Common myeloid progenitor, CD34-positive (primary cell): Measurements from ENCODE around the gene SVOP.

ENCODE experiments used
- CTCF ChIA-PET: fragments of 350-600 bp; sonication (Branson Sonifier 250); formaldehyde crosslinking; loops from one replicate; lab custom pipeline; 2021; ENCODE audit warnings: antibody characterized with exemption; lab: Charles Lee
- POLR2A ChIA-PET: fragments of 350-600 bp; sonication (Branson Sonifier 250); formaldehyde crosslinking; loops from one replicate; lab custom pipeline; 2021; ENCODE audit warnings: antibody characterized with exemption; lab: Charles Lee
- DNase-seq, 3 donors: peaks; one replicate each; pipeline versions ENCODE4 v3.0.0 to v3.0.0-alpha.2; 2013
- H3K27ac ChIP-seq, 2 experiments: 1 replicate in 1 of 2; 2 replicates in 1 of 2; pipeline ENCODE4 v1.7.0; 2013; ENCODE audit warnings: inconsistent platforms in 2 of 2, low read length in 2 of 2, mild to moderate bottlenecking in 2 of 2, low read depth in 1 of 2, moderate library complexity in 1 of 2; ENCODE audit not compliant: severe bottlenecking in 2 of 2, insufficient read depth in 1 of 2, poor library complexity in 1 of 2
- H3K27me3 ChIP-seq, 5 experiments: replicated peaks in 2 of 5; 1 replicate in 3 of 5; 2 replicates in 2 of 5; pipeline versions ENCODE4 v1.6.1 to v1.7.0; 2013; ENCODE audit warnings: low read length in 4 of 5, mild to moderate bottlenecking in 2 of 5, moderate library complexity in 2 of 5, inconsistent platforms in 1 of 5; ENCODE audit not compliant: insufficient read depth in 5 of 5, control insufficient read depth in 4 of 5
- H3K36me3 ChIP-seq, 4 experiments: 1 replicate in 2 of 4; 2 replicates in 2 of 4; pipeline versions ENCODE4 v1.6.1 to v1.7.0; 2013; ENCODE audit warnings: low read length in 3 of 4, control low read depth in 1 of 4, mild to moderate bottlenecking in 1 of 4; ENCODE audit not compliant: control insufficient read depth in 4 of 4, insufficient read depth in 4 of 4
- H3K4me1 ChIP-seq, 4 experiments: 1 replicate in 3 of 4; 2 replicates in 1 of 4; pipeline versions ENCODE4 v1.6.1 to v1.7.1; 2013; ENCODE audit warnings: low read length in 3 of 4, mild to moderate bottlenecking in 3 of 4, control low read depth in 1 of 4, inconsistent platforms in 1 of 4, moderate library complexity in 1 of 4; ENCODE audit not compliant: control insufficient read depth in 4 of 4, insufficient read depth in 4 of 4; ENCODE audit errors: control extremely low read depth in 1 of 4
- H3K4me3 ChIP-seq, 7 experiments: 1 replicate in 4 of 7; 2 replicates in 3 of 7; pipeline versions ENCODE4 v1.5.1 to v1.7.0; 2013; ENCODE audit warnings: mild to moderate bottlenecking in 7 of 7, low read length in 6 of 7, moderate library complexity in 6 of 7, inconsistent platforms in 2 of 7, low read depth in 2 of 7, control low read depth in 1 of 7; ENCODE audit not compliant: insufficient read depth in 4 of 7, control insufficient read depth in 1 of 7; ENCODE audit errors: extremely low read depth in 1 of 7
- H3K9me3 ChIP-seq, 5 experiments: 1 replicate in 4 of 5; 2 replicates in 1 of 5; pipeline versions ENCODE4 v1.6.1 to v1.7.1; 2013; ENCODE audit warnings: low read length in 4 of 5, mild to moderate bottlenecking in 2 of 5, inconsistent platforms in 1 of 5, low read depth in 1 of 5, moderate library complexity in 1 of 5; ENCODE audit not compliant: control insufficient read depth in 4 of 5, insufficient read depth in 2 of 5; ENCODE audit errors: control extremely low read depth in 1 of 5
- WGBS: methylation state at CpG from one replicate; pipeline ENCODE4 v1.1.5; 2013; ENCODE audit not compliant: insufficient coverage; 5-methylcytosine and 5-hydroxymethylcytosine counted together

Gene SVOP

DNA sequence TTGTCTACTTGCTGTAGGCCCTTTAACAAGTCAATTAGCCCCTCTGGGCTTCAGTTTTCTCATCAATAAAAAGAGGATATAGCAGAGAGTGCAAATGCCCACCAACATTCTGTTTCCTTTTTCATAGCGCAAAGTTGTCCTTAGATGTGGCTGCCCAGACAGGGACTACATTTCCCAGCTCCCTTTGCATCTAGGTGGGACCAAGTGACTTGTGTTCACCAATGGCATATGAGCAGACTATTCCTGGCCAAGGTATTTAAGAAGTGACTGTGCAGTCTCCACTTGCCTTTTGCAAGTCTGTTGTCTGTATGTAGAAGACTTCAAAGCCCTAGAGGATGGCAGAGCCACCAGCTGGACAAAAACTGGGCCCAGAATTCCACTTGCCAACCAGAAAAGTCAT lies 81.3 kb downstream of the SVOP start:
- 0% methylated on average over 1 of the region's 1 CpG for WGBS
- no peaks in the 10 kb centered on the region for H3K9me3 ChIP-seq
- H3K27me3 ChIP-seq: no peaks in the 10 kb centered on the region
- H3K4me3 ChIP-seq: no peak overlapping the region
- H3K36me3 ChIP-seq: no peaks in the 10 kb centered on the region
- H3K27ac ChIP-seq: no peak overlapping the region
- ChIA-PET POLR2A (interaction anchor here (1.0 to 1.1 kb wide), 2 partner anchors 23 to 50 kb away, joined by 3 to 4 read pairs; no protein-coding TSS in a partner anchor), CTCF (interaction anchor here (0.8 to 2.2 kb wide), 8 partner anchors 10 to 276 kb away, joined by 3 to 18 read pairs (median 4); no protein-coding TSS in a partner anchor)
- DNase-seq: peak; percentile 62 to 90 (median 85)
- peaks cover 0 to 5% (median 0%) of the 10 kb centered on the region in 4 experiments for H3K4me1 ChIP-seq

DNA sequence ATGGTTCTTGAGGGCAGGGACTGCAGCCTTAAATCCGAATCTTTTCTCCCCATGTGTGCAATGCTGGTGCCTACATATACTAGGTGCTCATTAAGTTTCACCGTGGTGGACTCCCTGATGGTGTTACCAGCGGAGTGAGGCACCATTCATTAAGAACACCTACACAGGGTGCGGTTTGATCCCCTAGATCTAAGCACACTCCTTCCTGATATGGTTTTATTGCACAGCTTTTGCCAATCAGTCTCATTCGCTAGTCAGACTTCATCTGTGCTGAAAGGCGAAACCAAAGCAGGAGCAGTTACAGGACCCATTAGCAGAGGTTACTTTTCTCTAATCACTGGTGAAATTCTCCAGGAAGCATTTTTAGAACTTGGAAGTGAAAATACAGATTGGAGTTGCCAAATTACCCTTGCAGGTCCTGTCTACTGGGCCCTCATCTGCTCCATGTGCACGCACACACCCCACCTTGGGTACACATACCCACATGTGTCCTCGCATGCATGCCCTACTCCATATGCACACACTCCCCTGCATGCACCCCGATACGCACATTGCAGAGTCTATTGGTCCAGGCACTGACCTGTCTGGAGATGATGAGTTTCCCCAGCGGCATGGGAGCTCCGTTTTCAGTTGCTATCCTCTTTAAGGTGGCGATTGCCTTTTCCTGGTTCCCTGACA lies 82.5 kb downstream of the SVOP start:
- DNase-seq: no peak
- ChIA-PET POLR2A (no interaction called here), CTCF (interaction anchor here (1.8 kb wide), 1 partner anchor 13 kb away, joined by 4 read pairs; no protein-coding TSS in a partner anchor)
- no peaks in the 10 kb centered on the region for H3K9me3 ChIP-seq
- no peak overlapping the region for H3K27ac ChIP-seq
- 97% methylated on average over 13 of the region's 13 CpGs for whole genome bisulfite sequencing
- H3K4me1 ChIP-seq: peaks cover 0 to 5% (median 0%) of the 10 kb centered on the region in 4 experiments
- H3K36me3 ChIP-seq: no peaks in the 10 kb centered on the region
- H3K27me3 ChIP-seq: no peaks in the 10 kb centered on the region
- no peak overlapping the region for H3K4me3 ChIP-seq

DNA sequence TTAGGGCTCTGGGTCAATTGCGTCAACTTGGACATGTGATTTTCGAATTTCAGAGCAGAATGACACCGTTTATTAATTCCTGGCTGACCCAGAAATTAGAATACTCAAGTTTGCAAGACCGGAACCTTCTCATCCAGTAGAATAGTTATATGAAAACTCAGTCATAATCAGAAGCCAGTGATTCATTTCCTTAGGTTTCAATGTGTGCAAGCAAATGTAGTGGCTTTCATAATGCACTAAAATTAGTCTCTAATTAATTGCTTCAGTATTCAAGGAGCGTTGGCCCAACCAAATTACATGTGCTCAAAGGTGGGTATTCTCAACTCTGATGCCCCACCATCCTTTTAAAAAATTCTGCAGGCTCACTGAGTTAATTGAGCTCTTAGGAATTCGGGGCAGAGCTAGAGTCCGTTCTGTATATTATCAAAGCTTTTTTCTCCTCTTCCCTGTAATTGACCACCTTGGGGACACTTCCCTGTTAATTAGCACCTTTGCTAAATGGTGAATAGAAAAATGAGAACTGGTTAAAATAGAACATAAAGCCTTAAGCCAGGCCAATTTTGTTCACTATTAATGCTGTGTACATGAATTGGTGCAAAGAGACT lies 85.6 kb downstream of the SVOP start:
- no peaks in the 10 kb centered on the region for H3K36me3 ChIP-seq
- ChIA-PET CTCF (interaction anchor here (0.6 to 1.5 kb wide), 3 partner anchors 7 to 39 kb away, joined by 3 read pairs; no protein-coding TSS in a partner anchor), POLR2A (no interaction called here)
- 94% methylated on average over 4 of the region's 7 CpGs for WGBS
- no peaks in the 10 kb centered on the region for H3K9me3 ChIP-seq
- no peak overlapping the region for H3K27ac ChIP-seq
- no peaks in the 10 kb centered on the region for H3K27me3 ChIP-seq
- H3K4me1 ChIP-seq: peaks cover 0 to 7% (median 2%) of the 10 kb centered on the region in 4 experiments
- H3K4me3 ChIP-seq: no peak overlapping the region
- DNase-seq: no peak

DNA sequence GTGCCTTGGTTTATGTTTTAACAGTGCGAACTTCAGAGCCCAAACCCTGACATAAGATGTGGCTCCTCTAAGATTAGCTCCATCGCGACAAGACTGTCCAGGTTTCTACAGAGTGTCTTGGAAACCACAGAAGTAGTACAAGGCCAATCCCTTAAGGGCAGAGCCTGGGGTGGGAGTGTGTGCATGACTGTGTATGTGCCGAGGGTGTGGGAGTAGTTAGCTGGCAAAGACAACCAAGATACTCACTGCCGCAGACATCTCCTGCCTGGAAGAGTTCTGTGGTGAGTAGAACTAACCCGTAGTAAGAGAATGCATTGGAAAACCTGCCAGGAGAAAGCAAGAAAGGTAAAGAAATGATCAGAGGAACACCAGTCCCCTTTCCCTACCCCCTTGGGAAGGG lies 86.9 kb downstream of the SVOP start:
- ChIA-PET POLR2A (no interaction called here), CTCF (interaction anchor here (1.1 to 1.5 kb wide), 3 partner anchors 8 to 50 kb away, joined by 3 to 4 read pairs (median 3); no protein-coding TSS in a partner anchor)
- 90% methylated on average over 6 of the region's 6 CpGs for WGBS
- H3K36me3 ChIP-seq: no peaks in the 10 kb centered on the region
- no peaks in the 10 kb centered on the region for H3K9me3 ChIP-seq
- H3K4me3 ChIP-seq: no peak overlapping the region
- H3K4me1 ChIP-seq: peaks cover 0 to 15% (median 10%) of the 10 kb centered on the region in 4 experiments
- no peaks in the 10 kb centered on the region for H3K27me3 ChIP-seq
- no peak overlapping the region for H3K27ac ChIP-seq
- DNase-seq: no peak

GRCh38 chr12:108930756-108931155 lies 90.1 kb downstream of the SVOP start:
- CTCF ChIA-PET: interaction anchor here (0.7 to 1.1 kb wide), 3 partner anchors 14 to 73 kb away, joined by 3 to 4 read pairs (median 3); no protein-coding TSS in a partner anchor
- WGBS: 100% methylated on average over 2 of the region's 3 CpGs
- POLR2A ChIA-PET: no interaction called here

GRCh38 chr12:108930155-108930554 lies 90.7 kb downstream of the SVOP start:
- ChIA-PET CTCF (interaction anchor here (0.6 to 1.9 kb wide), 6 partner anchors 13 to 72 kb away, joined by 3 to 7 read pairs (median 4); no protein-coding TSS in a partner anchor), POLR2A (no interaction called here)
- Histone ChIP-seq H3K36me3 (no peaks in the 10 kb centered on the region), H3K4me3 (peak overlapping the region in 2 of 7 experiments; percentile 2 to 28), H3K27me3 (no peaks in the 10 kb centered on the region), H3K9me3 (no peaks in the 10 kb centered on the region), H3K27ac (no peak overlapping the region), H3K4me1 (peaks cover 0 to 18% (median 10%) of the 10 kb centered on the region in 4 experiments)
- 15% methylated on average over 4 of the region's 5 CpGs for WGBS
- DNase-seq: peak in 2 of 3 donors; percentile 34 to 55

More at GRCh38 chr12:108930756-108931155, 90.1 kb downstream of the SVOP start:
- H3K4me1 ChIP-seq: peaks cover 0 to 18% (median 10%) of the 10 kb centered on the region in 4 experiments
- H3K36me3 ChIP-seq: no peaks in the 10 kb centered on the region
- DNase-seq: no peak
- H3K27ac ChIP-seq: no peak overlapping the region
- no peaks in the 10 kb centered on the region for H3K9me3 ChIP-seq
- H3K4me3 ChIP-seq: no peak overlapping the region
- H3K27me3 ChIP-seq: no peaks in the 10 kb centered on the region
